Neural cell (in vitro differentiated cells): ENCODE measurements around the gene USP40. TPM values are rescaled to one million over a fixed set of nuclear protein-coding genes. Genes with fewer than 3 reads are reported as not detected.

Experiments used
- H2AFZ ChIP-seq: fragments of 200-600, 300-800 bp; sonication (generic), shearing (Covaris generic); 2 replicates; pipeline ENCODE4 v1.6.0; 2014; ENCODE audit warnings: low read depth, mild to moderate bottlenecking, antibody characterized with exemption, low read length, moderate library complexity
- H3F3A ChIP-seq: fragments of 200-600 bp; shearing (Covaris generic); 2 replicates; pipeline ENCODE4 v1.6.1; 2016; ENCODE audit warnings: mild to moderate bottlenecking, moderate library complexity, mixed read lengths, antibody characterized with exemption, low read length; ENCODE audit not compliant: insufficient read depth, poor library complexity, severe bottlenecking
- H3K27ac ChIP-seq: fragments of 200-600, 300-800 bp; sonication (generic), shearing (Covaris generic); 2 replicates; pipeline ENCODE4 v1.5.1; 2014; ENCODE audit warnings: mild to moderate bottlenecking, low read length, moderate library complexity
- H3K27me3 ChIP-seq: fragments of 300-800, 200-600 bp; sonication (generic), shearing (Covaris generic); 2 replicates; pipeline ENCODE4 v1.6.0; 2014; ENCODE audit warnings: mild to moderate bottlenecking, low read depth, low read length, moderate library complexity; ENCODE audit not compliant: insufficient read depth
- H3K36me3 ChIP-seq: fragments of 300-800, 200-600 bp; sonication (generic), shearing (Covaris generic); 2 replicates; pipeline ENCODE4 v1.5.1; 2014; ENCODE audit warnings: mild to moderate bottlenecking, antibody characterized with exemption, low read length, moderate library complexity; ENCODE audit not compliant: insufficient read depth
- H3K4me2 ChIP-seq: fragments of 300-800, 200-600 bp; sonication (generic), shearing (Covaris generic); 2 replicates; pipeline ENCODE4 v1.6.0; 2014; ENCODE audit warnings: mild to moderate bottlenecking, low read length
- H3K4me3 ChIP-seq: fragments of 300-800, 200-600 bp; sonication (generic), shearing (Covaris generic); 2 replicates; pipeline ENCODE4 v1.5.1; 2014; ENCODE audit warnings: mild to moderate bottlenecking, low read length, moderate library complexity
- H3K79me2 ChIP-seq: fragments of 200-600 bp; shearing (Covaris generic); replicated peaks from 2 replicates; pipeline ENCODE4 v1.6.0; 2014; ENCODE audit warnings: mild to moderate bottlenecking, low read length, moderate library complexity; ENCODE audit not compliant: insufficient read depth
- H3K9ac ChIP-seq: fragments of 300-800, 200-600 bp; sonication (generic), shearing (Covaris generic); 2 replicates; pipeline ENCODE4 v1.6.1; 2016; ENCODE audit warnings: mild to moderate bottlenecking, low read length, mixed read lengths
- H3K9me2 ChIP-seq: fragments of 200-600 bp; shearing (Covaris generic); 2 replicates; pipeline ENCODE4 v1.6.1; 2016; ENCODE audit warnings: mild to moderate bottlenecking, low read length, mixed read lengths; ENCODE audit not compliant: insufficient read depth
- H3K9me3 ChIP-seq: fragments of 200-600, 300-800 bp; sonication (generic), shearing (Covaris generic); 2 replicates; pipeline ENCODE4 v1.6.1; 2016; ENCODE audit warnings: mild to moderate bottlenecking, mixed run types, low read length, moderate library complexity, mixed read lengths
- H4K20me1 ChIP-seq: fragments of 200-600 bp; shearing (Covaris generic); 2 replicates; pipeline ENCODE4 v1.6.1; 2016; ENCODE audit warnings: mild to moderate bottlenecking, mixed run types; ENCODE audit not compliant: insufficient read depth
- CTCF ChIP-seq: fragments of 450-650 bp; IDR thresholded peaks from 2 replicates; pipeline ENCODE4 v1.5.1; 2014; ENCODE audit warnings: antibody characterized with exemption, mild to moderate bottlenecking, moderate library complexity; ENCODE audit not compliant: poor library complexity, severe bottlenecking
- EP300 ChIP-seq: fragments of 450-650 bp; conservative IDR thresholded peaks from 2 replicates; pipeline ENCODE4 v1.6.1; 2014; ENCODE audit warnings: antibody characterized with exemption, mild to moderate bottlenecking, moderate library complexity; ENCODE audit not compliant: poor library complexity, severe bottlenecking
- EZH2 ChIP-seq: fragments of 200-600, 300-800 bp; shearing (Covaris generic), sonication (generic); IDR thresholded peaks from 2 replicates; pipeline ENCODE4 v1.6.1; 2014; ENCODE audit warnings: antibody characterized with exemption, low read length, borderline replicate concordance, mild to moderate bottlenecking; ENCODE audit not compliant: insufficient read depth, poor library complexity, severe bottlenecking
- MXI1 ChIP-seq: fragments of 450-650 bp; conservative IDR thresholded peaks from 2 replicates; pipeline ENCODE4 v1.6.1; 2014; ENCODE audit warnings: antibody characterized with exemption, mild to moderate bottlenecking; ENCODE audit not compliant: poor library complexity, severe bottlenecking
- POLR2AphosphoS5 ChIP-seq: IDR thresholded peaks from 2 replicates; pipeline ENCODE4 v1.6.1; 2012
- RAD21 ChIP-seq: fragments of 450-650 bp; conservative IDR thresholded peaks from 2 replicates; pipeline ENCODE4 v1.6.1; 2014; ENCODE audit warnings: antibody characterized with exemption, mild to moderate bottlenecking, moderate library complexity
- REST ChIP-seq: IDR thresholded peaks from 2 replicates; pipeline ENCODE4 v1.6.1; 2012; ENCODE audit warnings: borderline replicate concordance
- SMC3 ChIP-seq: fragments of 450-650 bp; conservative IDR thresholded peaks from 2 replicates; pipeline ENCODE4 v1.6.1; 2014; ENCODE audit warnings: antibody characterized with exemption, mild to moderate bottlenecking, moderate library complexity; ENCODE audit not compliant: poor library complexity
- TAF1 ChIP-seq: IDR thresholded peaks from 2 replicates; pipeline ENCODE4 v1.6.1; 2012; ENCODE audit warnings: low read depth
- polyA minus RNA-seq: library from RNA; depleted of rRNA, polyadenylated mRNA; stranded (reverse); fragments of >200 nt; gene quantifications from 2 replicates; pipeline ENCODE4 v1.2.3, GENCODE V29; 2014
- polyA plus RNA-seq: library from polyadenylated mRNA; depleted of rRNA; stranded (reverse); fragments of >200 nt; gene quantifications from 2 replicates; pipeline ENCODE4 v1.2.3, GENCODE V29; 2014

USP40 gene, protein sequence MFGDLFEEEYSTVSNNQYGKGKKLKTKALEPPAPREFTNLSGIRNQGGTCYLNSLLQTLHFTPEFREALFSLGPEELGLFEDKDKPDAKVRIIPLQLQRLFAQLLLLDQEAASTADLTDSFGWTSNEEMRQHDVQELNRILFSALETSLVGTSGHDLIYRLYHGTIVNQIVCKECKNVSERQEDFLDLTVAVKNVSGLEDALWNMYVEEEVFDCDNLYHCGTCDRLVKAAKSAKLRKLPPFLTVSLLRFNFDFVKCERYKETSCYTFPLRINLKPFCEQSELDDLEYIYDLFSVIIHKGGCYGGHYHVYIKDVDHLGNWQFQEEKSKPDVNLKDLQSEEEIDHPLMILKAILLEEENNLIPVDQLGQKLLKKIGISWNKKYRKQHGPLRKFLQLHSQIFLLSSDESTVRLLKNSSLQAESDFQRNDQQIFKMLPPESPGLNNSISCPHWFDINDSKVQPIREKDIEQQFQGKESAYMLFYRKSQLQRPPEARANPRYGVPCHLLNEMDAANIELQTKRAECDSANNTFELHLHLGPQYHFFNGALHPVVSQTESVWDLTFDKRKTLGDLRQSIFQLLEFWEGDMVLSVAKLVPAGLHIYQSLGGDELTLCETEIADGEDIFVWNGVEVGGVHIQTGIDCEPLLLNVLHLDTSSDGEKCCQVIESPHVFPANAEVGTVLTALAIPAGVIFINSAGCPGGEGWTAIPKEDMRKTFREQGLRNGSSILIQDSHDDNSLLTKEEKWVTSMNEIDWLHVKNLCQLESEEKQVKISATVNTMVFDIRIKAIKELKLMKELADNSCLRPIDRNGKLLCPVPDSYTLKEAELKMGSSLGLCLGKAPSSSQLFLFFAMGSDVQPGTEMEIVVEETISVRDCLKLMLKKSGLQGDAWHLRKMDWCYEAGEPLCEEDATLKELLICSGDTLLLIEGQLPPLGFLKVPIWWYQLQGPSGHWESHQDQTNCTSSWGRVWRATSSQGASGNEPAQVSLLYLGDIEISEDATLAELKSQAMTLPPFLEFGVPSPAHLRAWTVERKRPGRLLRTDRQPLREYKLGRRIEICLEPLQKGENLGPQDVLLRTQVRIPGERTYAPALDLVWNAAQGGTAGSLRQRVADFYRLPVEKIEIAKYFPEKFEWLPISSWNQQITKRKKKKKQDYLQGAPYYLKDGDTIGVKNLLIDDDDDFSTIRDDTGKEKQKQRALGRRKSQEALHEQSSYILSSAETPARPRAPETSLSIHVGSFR
- polyA plus RNA-seq (29.9 and 33.3 TPM in 2 replicates), polyA minus RNA-seq (31.9 and 40.7 TPM in 2 replicates)

DNA sequence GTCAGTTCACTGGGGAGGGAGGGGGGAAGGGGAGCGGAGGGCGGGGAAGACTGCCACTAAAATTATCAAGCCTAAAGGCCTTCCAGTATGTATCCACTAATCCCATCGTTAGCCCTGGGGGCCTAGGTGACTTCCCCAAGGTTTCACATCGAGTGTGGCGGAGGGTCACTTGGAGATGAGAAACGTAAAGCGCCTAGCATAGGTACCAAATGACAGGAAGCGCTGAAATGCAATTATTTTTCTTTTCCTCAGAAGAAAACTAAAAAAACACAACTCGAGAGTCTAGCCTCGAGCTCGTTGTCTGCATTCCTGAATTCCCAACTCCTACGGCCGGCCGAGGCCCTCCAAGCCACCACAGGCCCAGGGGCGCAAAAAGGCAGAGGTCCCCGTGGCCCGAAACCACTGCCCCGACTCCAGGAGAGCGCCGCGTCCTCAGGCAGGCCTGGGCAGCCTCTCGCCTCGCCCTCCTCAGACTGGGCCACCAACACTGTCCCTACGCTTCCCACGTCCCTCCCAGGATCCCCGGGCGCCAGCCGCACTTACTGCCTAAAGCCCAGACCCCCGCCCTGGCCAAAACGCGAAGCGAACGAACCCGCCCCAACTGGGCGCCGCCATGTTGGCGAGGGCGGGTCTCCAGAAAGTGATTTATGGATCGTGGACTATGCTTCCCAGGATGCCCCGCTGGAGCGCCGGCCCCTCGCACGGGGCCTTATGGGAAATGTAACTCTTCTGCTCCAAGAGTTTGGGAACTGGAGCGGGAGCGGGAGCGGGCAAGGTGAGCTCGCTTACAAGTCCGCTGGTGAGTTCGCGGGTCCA, at the start of gene USP40:
Gene USP40, minus strand, starts transcription at position 642 of the 816 bp plus-strand sequence. CDS start 1,228 bp downstream, outside the sequence.
- TF ChIP-seq EP300 (peak; percentile 15), EZH2 (no peak), TAF1 (peak; percentile 63), MXI1 (peak; percentile 70), POLR2AphosphoS5 (peak; percentile 82), RAD21 (peak; percentile 22), REST (peak; percentile 87), SMC3 (peak; percentile 24), CTCF (no peak)
- no peaks in the 10 kb centered on the region for H3K36me3 ChIP-seq
- no peaks in the 10 kb centered on the region for H3K79me2 ChIP-seq
- H3K9me3 ChIP-seq: no peaks in the 10 kb centered on the region
- peak within 1 kb of the TSS; percentile 99 for H2AFZ ChIP-seq
- H3K27me3 ChIP-seq: no peaks in the 10 kb centered on the region
- peak within 1 kb of the TSS; percentile 63 for H3K27ac ChIP-seq
- peak within 1 kb of the TSS; percentile 72 for H3K4me2 ChIP-seq
- peak within 1 kb of the TSS; percentile 89 for H3K9ac ChIP-seq
- no peaks in the 10 kb centered on the region for H3K9me2 ChIP-seq
- peak within 1 kb of the TSS; percentile 98 for H3K4me3 ChIP-seq
- H4K20me1 ChIP-seq: no peaks in the 10 kb centered on the region
- H3F3A ChIP-seq: no peaks in the 10 kb centered on the region
